Gastrocnemius medialis (tissue), 4 donors: Measurements from ENCODE around the gene HOXD10. TPM values are rescaled to one million over a fixed set of nuclear protein-coding genes. Genes with fewer than 3 reads are reported as not detected.

ENCODE experiments used
- ATAC-seq, 2 donors: fragments of 150-250 bp; one replicate each; pipeline ENCODE4 v1.9.1; 2016
- DNase-seq, 2 donors: peaks; one replicate each; pipeline ENCODE4 v3.0.0-alpha.2; 2019
- H3K27ac ChIP-seq, 4 donors: fragments of 200-600 bp; sonication (generic); 1 replicate in 1 of 4; 2 replicates in 3 of 4; pipeline ENCODE4 v1.5.1; 2016 to 2018; ENCODE audit warnings: mild to moderate bottlenecking in 2 of 4, moderate library complexity in 1 of 4
- H3K27me3 ChIP-seq, 3 donors: fragments of 200-600 bp; sonication (generic) in 2 of 3; 1 replicate in 1 of 3; 2 replicates in 2 of 3; pipeline versions ENCODE4 v1.5.1 to v1.6.0; 2016 to 2019; ENCODE audit warnings: mild to moderate bottlenecking in 1 of 3, moderate library complexity in 1 of 3
- H3K36me3 ChIP-seq, 2 donors: fragments of 200-600 bp; sonication (generic) in 1 of 2; one replicate each; pipeline ENCODE4 v1.5.1; 2017 to 2018
- H3K4me1 ChIP-seq, 2 donors: fragments of 200-600 bp; sonication (generic) in 1 of 2; one replicate each; pipeline ENCODE4 v1.5.1; 2016 to 2017; ENCODE audit warnings: mild to moderate bottlenecking in 2 of 2
- H3K4me3 ChIP-seq, 4 donors: fragments of 200-600 bp; sonication (generic) in 3 of 4; 1 replicate in 1 of 4; 2 replicates in 3 of 4; pipeline ENCODE4 v1.5.1; 2016 to 2019; ENCODE audit warnings: mild to moderate bottlenecking in 2 of 4
- H3K9me3 ChIP-seq, 3 donors: fragments of 200-600 bp; sonication (generic) in 2 of 3; 1 replicate in 1 of 3; 2 replicates in 2 of 3; pipeline ENCODE4 v1.5.1; 2016 to 2019
- CTCF ChIP-seq, 5 experiments: fragments of 450-650 bp in 3 of 5; fragments of 200-600 bp in 2 of 5; sonication (generic) in 2 of 5; IDR thresholded peaks in 4 of 5; conservative IDR thresholded peaks in 1 of 5; 1 replicate in 4 of 5; 2 replicates in 1 of 5; pipeline ENCODE4 v1.5.1; 2016 to 2019; ENCODE audit warnings: antibody characterized with exemption in 5 of 5, mild to moderate bottlenecking in 3 of 5, moderate library complexity in 3 of 5
- POLR2A ChIP-seq, 2 donors: fragments of 450-650 bp; IDR thresholded peaks; one replicate each; pipeline ENCODE4 v1.6.1; 2017; ENCODE audit warnings: antibody characterized with exemption in 2 of 2, mild to moderate bottlenecking in 2 of 2, moderate library complexity in 2 of 2
- in situ Hi-C, 4 donors: fragments of 200-750 bp; cut with MboI; loops; one replicate each; pipeline versions ENCODE4 v1.15.0 to v1.8.0; 2017; ENCODE audit warnings: low sequenced_read_pairs in 4 of 4
- intact Hi-C: fragments of 100-400 bp; cut with DNase I; formaldehyde crosslinking; loops from one replicate; pipeline ENCODE4 v1.15.1; 2023; ENCODE audit warnings: low total_unique reads
- total RNA-seq, 4 donors: library from RNA; depleted of rRNA; stranded (reverse); fragments of >200 nt; gene quantifications; one replicate each; pipeline versions ENCODE4 v1.1.0 to v1.2.3, GENCODE V29; 2016

HOXD10 gene
- total RNA-seq, 4 donors from 2014 or later = 0.15 TPM; not detected in 3

DNA sequence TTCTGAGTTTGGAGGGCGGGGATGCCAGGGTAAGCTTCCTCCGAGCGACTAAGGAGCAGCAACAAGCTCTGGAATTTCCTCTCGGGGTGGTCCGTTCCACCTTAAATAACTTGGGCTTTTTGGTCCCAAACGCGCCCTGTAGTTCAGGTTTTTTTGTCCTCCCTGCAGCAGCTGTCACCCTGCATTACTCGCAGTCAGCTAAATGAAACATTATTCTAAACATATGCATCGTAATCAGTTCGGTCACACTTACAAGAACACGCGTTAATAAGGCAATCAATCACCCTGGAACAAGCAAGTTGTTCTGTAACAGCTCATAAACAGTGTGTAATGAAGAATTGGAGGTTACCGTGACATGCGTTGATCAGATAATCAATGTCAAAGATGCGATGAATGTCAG is 41.1 kb upstream of the HOXD10 start:
- peaks cover 12 to 18% of the 10 kb centered on the region in 2 donors for H3K4me1 ChIP-seq
- H3K4me3 ChIP-seq = no peak overlapping the region
- H3K36me3 ChIP-seq = no peaks in the 10 kb centered on the region
- ATAC-seq (no peak), DNase-seq (no peak)
- in situ Hi-C loops (loop anchor here in 3 of 4 donors (10.0 to 25.0 kb wide), 2 partner anchors 391 to 713 kb away; no protein-coding TSS in a partner anchor), intact Hi-C loops (loop anchor here (2.0 to 5.0 kb wide), 2 partner anchors 17 to 37 kb away; partner anchors contain the start of gene HOXD13)
- no peaks in the 10 kb centered on the region for H3K9me3 ChIP-seq
- no peak overlapping the region for H3K27ac ChIP-seq
- peaks cover 93 to 97% (median 94%) of the 10 kb centered on the region in 3 donors for H3K27me3 ChIP-seq
- TF ChIP-seq CTCF (IDR thresholded peaks at IDR 0.05 in 4 of 5, conservative IDR thresholded peaks at IDR 0.05 in 1 of 5) (no peak), POLR2A (IDR thresholded peaks at IDR 0.05) (no peak)

DNA sequence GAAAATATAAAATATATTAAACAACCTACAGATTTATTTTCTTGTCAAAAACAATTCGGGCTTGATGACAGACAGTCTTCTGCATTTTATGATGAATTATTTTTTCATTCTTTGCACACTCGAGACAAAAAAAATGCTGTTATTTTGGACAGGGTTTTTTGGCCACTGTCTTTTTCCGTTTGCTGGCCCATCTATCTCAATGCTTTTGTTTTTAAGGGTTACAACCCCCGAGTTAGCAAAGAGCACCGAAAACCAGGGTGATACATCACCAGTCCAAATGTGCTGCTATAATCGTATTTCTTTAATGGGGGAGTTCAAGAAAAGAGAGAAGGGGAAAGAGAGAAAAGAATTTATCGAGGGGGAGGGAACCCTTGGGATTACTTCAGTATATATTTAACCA is 40.5 kb upstream of the HOXD10 start:
- Histone ChIP-seq H3K4me3 (no peak overlapping the region), H3K36me3 (no peaks in the 10 kb centered on the region), H3K27ac (no peak overlapping the region), H3K9me3 (no peaks in the 10 kb centered on the region), H3K4me1 (peaks cover 14 to 18% of the 10 kb centered on the region in 2 donors), H3K27me3 (peaks cover 93 to 97% (median 94%) of the 10 kb centered on the region in 3 donors)
- DNase-seq (no peak), ATAC-seq (no peak)
- in situ Hi-C loops = loop anchor here in 3 of 4 donors (10.0 to 25.0 kb wide), 2 partner anchors 391 to 714 kb away; no protein-coding TSS in a partner anchor
- intact Hi-C loops = loop anchor here (5.0 kb wide), 1 partner anchor 36 kb away; no protein-coding TSS in a partner anchor
- TF ChIP-seq POLR2A (IDR thresholded peaks at IDR 0.05) (no peak), CTCF (IDR thresholded peaks at IDR 0.05 in 4 of 5, conservative IDR thresholded peaks at IDR 0.05 in 1 of 5) (no peak)

DNA sequence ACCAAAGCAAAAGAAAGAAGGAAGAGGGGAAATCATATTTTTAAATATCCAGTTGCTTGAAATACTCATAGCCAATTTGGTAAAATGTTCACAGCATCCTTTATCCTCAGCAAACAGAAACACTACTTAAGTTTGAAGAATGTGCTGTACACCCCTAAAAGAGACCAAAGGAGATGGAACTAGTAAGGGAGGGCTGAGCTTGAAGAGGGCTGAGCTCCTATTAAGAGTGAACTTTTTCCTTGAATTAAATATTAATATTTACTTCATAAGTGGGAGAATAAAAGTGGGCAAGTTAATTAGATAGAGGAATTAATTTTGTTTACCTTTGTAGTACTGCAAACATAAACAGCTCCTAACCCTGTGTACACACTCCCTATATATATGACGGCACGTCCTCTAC is 39.8 kb upstream of the HOXD10 start:
- intact Hi-C loops = loop anchor here (5.0 kb wide), 1 partner anchor 36 kb away; no protein-coding TSS in a partner anchor
- ATAC-seq (no peak), DNase-seq (no peak)
- TF ChIP-seq CTCF (IDR thresholded peaks at IDR 0.05 in 4 of 5, conservative IDR thresholded peaks at IDR 0.05 in 1 of 5) = no peak
- TF ChIP-seq POLR2A (IDR thresholded peaks at IDR 0.05) = no peak
- Histone ChIP-seq H3K4me1 (peaks cover 14 to 18% of the 10 kb centered on the region in 2 donors), H3K27me3 (peaks cover 93 to 97% (median 94%) of the 10 kb centered on the region in 3 donors), H3K27ac (no peak overlapping the region), H3K9me3 (no peaks in the 10 kb centered on the region), H3K36me3 (no peaks in the 10 kb centered on the region), H3K4me3 (no peak overlapping the region)
- in situ Hi-C loops = loop anchor here in 3 of 4 donors (10.0 to 25.0 kb wide), 2 partner anchors 392 to 714 kb away; no protein-coding TSS in a partner anchor

- Histone ChIP-seq H3K27me3 (peaks cover 93 to 97% (median 94%) of the 10 kb centered on the region in 3 donors), H3K36me3 (no peaks in the 10 kb centered on the region), H3K9me3 (no peaks in the 10 kb centered on the region), H3K4me3 (peak overlapping the region in 1 of 4 donors; percentile 39), H3K27ac (no peak overlapping the region), H3K4me1 (peaks cover 14 to 21% of the 10 kb centered on the region in 2 donors)
- no peak for ATAC-seq
- intact Hi-C loops (loop anchor here (2.0 to 5.0 kb wide), 2 partner anchors 34 to 76 kb away; partner anchors contain the start of gene LNPK), in situ Hi-C loops (loop anchor here in 3 of 4 donors (10.0 to 25.0 kb wide), 2 partner anchors 394 to 716 kb away; no protein-coding TSS in a partner anchor)
- TF ChIP-seq POLR2A (IDR thresholded peaks at IDR 0.05) (no peak), CTCF (IDR thresholded peaks at IDR 0.05 in 4 of 5, conservative IDR thresholded peaks at IDR 0.05 in 1 of 5) (no peak)
- no peak for DNase-seq
Measured at GRCh38 chr2:176078541-176079284, 37.9 kb upstream of the HOXD10 start.
